K562 (cell line): Measurements from ENCODE around the gene PTPRG. TPM values are rescaled to one million over a fixed set of nuclear protein-coding genes. Genes with fewer than 3 reads are reported as not detected.

ENCODE experiments used
- GATAD2B ChIP-seq: fragments of 450-650 bp; IDR thresholded peaks from 2 replicates; pipeline ENCODE4 v1.6.1; 2017; ENCODE audit warnings: mild to moderate bottlenecking, borderline replicate concordance
- ZZZ3 ChIP-seq: fragments of 450-650 bp; IDR thresholded peaks from 2 replicates; pipeline ENCODE4 v1.6.1; 2016; ENCODE audit warnings: antibody characterized with exemption, mild to moderate bottlenecking, moderate library complexity
- polyA plus RNA-seq, 8 experiments: library from polyadenylated mRNA; depleted of rRNA in 4 of 8; stranded (reverse) in 5 of 8; unstranded in 3 of 8; fragments of >200 nt; fragmentation: Nextera tagmentation in 2 of 8; fragmentation: Illumina TruSeq in 1 of 8; extraction: Ambion mirVana in 2 of 8; extraction: Trizol in 1 of 8; gene quantifications; 2 replicates each; pipeline versions ENCODE4 v1.2.1 to v1.2.3, GENCODE V29; 2011 to 2014; ENCODE audit warnings: inconsistent platforms in 1 of 8, missing spikeins in 1 of 8
- total RNA-seq, 7 experiments: library from RNA; depleted of rRNA in 6 of 7; stranded (reverse); fragments of >200 nt in 6 of 7; fragmentation: Illumina TruSeq in 2 of 7; extraction: Trizol in 2 of 7; gene quantifications; 2 replicates each; pipeline versions ENCODE4 v1.2.1 to v1.2.3, GENCODE V29; 2011 to 2021; ENCODE audit warnings: low replicate concordance in 1 of 7
- TF ChIP-seq, protein P1 (sequence below), 2 experiments: fragments of 450-650 bp in 1 of 2; sonication (generic) in 1 of 2; formaldehyde crosslinking in 1 of 2; IDR thresholded peaks; 2 replicates each; pipeline versions ENCODE4 v1.7.1 to v1.9.0; 2016 to 2022; ENCODE audit warnings: inconsistent platforms in 1 of 2, mild to moderate bottlenecking in 1 of 2, missing genetic modification reagents in 1 of 2

PTPRG gene
- total and polyA plus RNA-seq, 9 of the 15 experiments (the other 6 are each of a cell fraction or from before 2014, with no cell fraction given) = 0.16 TPM; not detected in 8

DNA sequence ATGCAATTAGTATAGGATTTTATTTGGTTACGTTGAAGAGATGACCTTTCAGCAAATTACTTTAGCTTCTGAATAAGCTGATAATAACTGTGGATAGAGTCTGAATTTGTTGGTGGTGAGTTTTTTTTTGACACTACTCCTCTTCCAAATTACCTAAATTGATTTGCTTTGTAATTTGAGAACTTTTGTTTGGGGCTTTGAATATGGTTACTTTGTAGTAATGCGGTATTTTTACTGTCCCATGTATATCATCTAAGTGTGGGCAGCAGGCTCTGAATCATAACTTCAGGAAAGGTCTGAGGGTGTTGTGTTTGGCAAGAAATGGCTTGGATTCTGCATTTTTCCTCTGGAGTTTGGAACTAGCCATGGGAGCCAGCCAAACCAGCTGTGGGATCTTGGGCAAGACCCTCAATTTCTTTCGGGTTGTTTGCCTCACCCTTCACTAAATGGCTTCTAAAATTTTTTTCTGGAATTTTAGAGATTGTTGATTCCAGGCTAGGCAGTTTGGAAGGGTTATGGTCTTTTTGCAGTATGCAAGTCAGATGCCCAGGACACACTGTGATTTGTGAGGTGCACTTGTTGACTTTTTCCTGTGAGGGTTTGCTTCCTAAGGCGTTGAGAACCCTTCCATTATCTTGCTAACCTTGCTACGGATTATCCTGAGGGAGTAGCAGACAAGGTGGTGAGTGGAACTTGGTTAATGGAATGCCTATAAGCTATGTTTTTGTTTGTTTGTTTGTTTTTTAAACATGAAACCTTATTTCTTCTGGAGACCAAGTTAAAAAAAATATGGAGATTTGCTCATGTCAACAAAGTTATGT lies 10.4 kb downstream of the PTPRG start (continued):
- TF ChIP-seq, protein P1, sequence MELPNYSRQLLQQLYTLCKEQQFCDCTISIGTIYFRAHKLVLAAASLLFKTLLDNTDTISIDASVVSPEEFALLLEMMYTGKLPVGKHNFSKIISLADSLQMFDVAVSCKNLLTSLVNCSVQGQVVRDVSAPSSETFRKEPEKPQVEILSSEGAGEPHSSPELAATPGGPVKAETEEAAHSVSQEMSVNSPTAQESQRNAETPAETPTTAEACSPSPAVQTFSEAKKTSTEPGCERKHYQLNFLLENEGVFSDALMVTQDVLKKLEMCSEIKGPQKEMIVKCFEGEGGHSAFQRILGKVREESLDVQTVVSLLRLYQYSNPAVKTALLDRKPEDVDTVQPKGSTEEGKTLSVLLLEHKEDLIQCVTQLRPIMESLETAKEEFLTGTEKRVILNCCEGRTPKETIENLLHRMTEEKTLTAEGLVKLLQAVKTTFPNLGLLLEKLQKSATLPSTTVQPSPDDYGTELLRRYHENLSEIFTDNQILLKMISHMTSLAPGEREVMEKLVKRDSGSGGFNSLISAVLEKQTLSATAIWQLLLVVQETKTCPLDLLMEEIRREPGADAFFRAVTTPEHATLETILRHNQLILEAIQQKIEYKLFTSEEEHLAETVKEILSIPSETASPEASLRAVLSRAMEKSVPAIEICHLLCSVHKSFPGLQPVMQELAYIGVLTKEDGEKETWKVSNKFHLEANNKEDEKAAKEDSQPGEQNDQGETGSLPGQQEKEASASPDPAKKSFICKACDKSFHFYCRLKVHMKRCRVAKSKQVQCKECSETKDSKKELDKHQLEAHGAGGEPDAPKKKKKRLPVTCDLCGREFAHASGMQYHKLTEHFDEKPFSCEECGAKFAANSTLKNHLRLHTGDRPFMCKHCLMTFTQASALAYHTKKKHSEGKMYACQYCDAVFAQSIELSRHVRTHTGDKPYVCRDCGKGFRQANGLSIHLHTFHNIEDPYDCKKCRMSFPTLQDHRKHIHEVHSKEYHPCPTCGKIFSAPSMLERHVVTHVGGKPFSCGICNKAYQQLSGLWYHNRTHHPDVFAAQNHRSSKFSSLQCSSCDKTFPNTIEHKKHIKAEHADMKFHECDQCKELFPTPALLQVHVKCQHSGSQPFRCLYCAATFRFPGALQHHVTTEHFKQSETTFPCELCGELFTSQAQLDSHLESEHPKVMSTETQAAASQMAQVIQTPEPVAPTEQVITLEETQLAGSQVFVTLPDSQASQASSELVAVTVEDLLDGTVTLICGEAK (IDR thresholded peaks at IDR 0.05) = no peak
- TF ChIP-seq, protein P1 (CRISPR knock-in tag; IDR thresholded peaks at IDR 0.05) = no peak
- TF ChIP-seq GATAD2B = no peak
- TF ChIP-seq ZZZ3 = no peak
